HepG2 (cell line): Measurements from ENCODE around the gene SFXN5. TPM values are rescaled to one million over a fixed set of nuclear protein-coding genes. Genes with fewer than 3 reads are reported as not detected.

ENCODE experiments used
- AHR ChIP-seq: IDR thresholded peaks from 2 replicates; pipeline ENCODE4 v1.6.1; 2018; ENCODE audit warnings: missing genetic modification reagents, missing compliant biosample characterization
- ATRX ChIP-seq: sonication (generic); formaldehyde crosslinking; IDR thresholded peaks from 2 replicates; pipeline ENCODE4 v1.4.0; 2020; ENCODE audit warnings: missing genetic modification reagents, borderline replicate concordance
- DMAP1 ChIP-seq: IDR thresholded peaks from 2 replicates; pipeline ENCODE4 v1.6.1; 2016
- FOXP1 ChIP-seq, 2 experiments: fragments of 450-650 bp in 1 of 2; IDR thresholded peaks; 2 replicates each; pipeline ENCODE4 v1.6.1; 2017 to 2018; ENCODE audit warnings: antibody characterized with exemption in 1 of 2
- HOXA5 ChIP-seq: sonication (generic); formaldehyde crosslinking; IDR thresholded peaks from 2 replicates; pipeline ENCODE4 v1.4.0; 2020; ENCODE audit warnings: missing genetic modification reagents
- KAT8 ChIP-seq: IDR thresholded peaks from 2 replicates; pipeline ENCODE4 v1.6.1; 2016; ENCODE audit warnings: missing genetic modification reagents, missing compliant biosample characterization
- LCORL ChIP-seq, 2 experiments: fragments of 450-650 bp in 1 of 2; sonication (generic) in 1 of 2; formaldehyde crosslinking in 1 of 2; IDR thresholded peaks; 2 replicates each; pipeline versions ENCODE4 v1.5.0 to v1.6.1; 2017 to 2020; ENCODE audit warnings: antibody characterized with exemption in 1 of 2, missing genetic modification reagents in 1 of 2
- MED1 ChIP-seq: sonication (generic); formaldehyde crosslinking; IDR thresholded peaks from 2 replicates; pipeline ENCODE4 v1.4.0; 2020; ENCODE audit warnings: missing genetic modification reagents
- NFKB2 ChIP-seq: sonication (generic); formaldehyde crosslinking; IDR thresholded peaks from 2 replicates; pipeline ENCODE4 v1.4.0; 2020; ENCODE audit warnings: missing genetic modification reagents, borderline replicate concordance
- NR3C1 ChIP-seq: sonication (generic); formaldehyde crosslinking; IDR thresholded peaks from 2 replicates; pipeline ENCODE4 v1.4.0; 2020; ENCODE audit warnings: missing genetic modification reagents
- RFXANK ChIP-seq: IDR thresholded peaks from 2 replicates; pipeline ENCODE4 v1.6.1; 2016
- SPEN ChIP-seq: sonication (generic); formaldehyde crosslinking; IDR thresholded peaks from 2 replicates; pipeline ENCODE4 v1.5.1; 2020; ENCODE audit warnings: low read depth, mild to moderate bottlenecking, missing genetic modification reagents
- ZNF10 ChIP-seq: sonication (generic); formaldehyde crosslinking; IDR thresholded peaks from 2 replicates; pipeline ENCODE4 v1.4.0; 2020; ENCODE audit warnings: mild to moderate bottlenecking, low read depth, missing genetic modification reagents, borderline replicate concordance
- ZNF331 ChIP-seq: sonication (generic); formaldehyde crosslinking; IDR thresholded peaks from 2 replicates; pipeline ENCODE4 v1.4.0; 2020; ENCODE audit warnings: missing genetic modification reagents
- ZNF350 ChIP-seq: sonication (generic); formaldehyde crosslinking; IDR thresholded peaks from 2 replicates; pipeline ENCODE4 v1.4.0; 2020; ENCODE audit warnings: mild to moderate bottlenecking, low read depth, missing genetic modification reagents, borderline replicate concordance
- polyA plus RNA-seq, 8 experiments: library from polyadenylated mRNA; depleted of rRNA in 3 of 8; stranded (reverse) in 7 of 8; unstranded in 1 of 8; fragments of >200 nt; fragmentation: Illumina TruSeq in 4 of 8; extraction: Trizol in 4 of 8; gene quantifications; 2 replicates each; pipeline versions ENCODE4 v1.2.1 to v1.2.3, GENCODE V29; 2011 to 2016; ENCODE audit warnings: low read depth in 4 of 8, missing spikeins in 1 of 8, mixed read lengths in 1 of 8; ENCODE audit not compliant: insufficient read depth in 1 of 8
- total RNA-seq, 5 experiments: library from RNA; depleted of rRNA; stranded (reverse); fragments of >200 nt; fragmentation: Illumina TruSeq; extraction: Trizol; gene quantifications; 2 replicates each; pipeline ENCODE4 v1.2.3, GENCODE V29; 2016; ENCODE audit warnings: low read depth in 1 of 5
- TF ChIP-seq, protein P1 (sequence below): sonication (generic); formaldehyde crosslinking; IDR thresholded peaks from 2 replicates; pipeline ENCODE4 v1.4.0; 2020; ENCODE audit warnings: mild to moderate bottlenecking, low read depth, missing genetic modification reagents
- TF ChIP-seq, protein P2 (sequence below): IDR thresholded peaks from 2 replicates; pipeline ENCODE4 v1.6.1; 2012; ENCODE audit warnings: inconsistent platforms
- TF ChIP-seq, protein P3 (sequence below): sonication (generic); formaldehyde crosslinking; IDR thresholded peaks from 2 replicates; pipeline ENCODE4 v1.5.1; 2020; ENCODE audit warnings: mild to moderate bottlenecking, moderate library complexity, missing genetic modification reagents
- TF ChIP-seq, protein P4 (sequence below): sonication (generic); formaldehyde crosslinking; IDR thresholded peaks from 2 replicates; pipeline ENCODE4 v1.5.0; 2020; ENCODE audit warnings: missing genetic modification reagents
- TF ChIP-seq, protein P5 (sequence below): sonication (generic); formaldehyde crosslinking; IDR thresholded peaks from 2 replicates; pipeline ENCODE4 v1.4.0; 2020; ENCODE audit warnings: missing genetic modification reagents
- TF ChIP-seq, protein P6 (sequence below): sonication (generic); formaldehyde crosslinking; IDR thresholded peaks from 2 replicates; pipeline ENCODE4 v1.5.0; 2020; ENCODE audit warnings: missing genetic modification reagents, mild to moderate bottlenecking, borderline replicate concordance

SFXN5 gene
- total and polyA plus RNA-seq, 2 of the 13 experiments (the other 11 are each of a cell fraction or from before 2014, with no cell fraction given): 34.9 to 37.4 TPM

DNA sequence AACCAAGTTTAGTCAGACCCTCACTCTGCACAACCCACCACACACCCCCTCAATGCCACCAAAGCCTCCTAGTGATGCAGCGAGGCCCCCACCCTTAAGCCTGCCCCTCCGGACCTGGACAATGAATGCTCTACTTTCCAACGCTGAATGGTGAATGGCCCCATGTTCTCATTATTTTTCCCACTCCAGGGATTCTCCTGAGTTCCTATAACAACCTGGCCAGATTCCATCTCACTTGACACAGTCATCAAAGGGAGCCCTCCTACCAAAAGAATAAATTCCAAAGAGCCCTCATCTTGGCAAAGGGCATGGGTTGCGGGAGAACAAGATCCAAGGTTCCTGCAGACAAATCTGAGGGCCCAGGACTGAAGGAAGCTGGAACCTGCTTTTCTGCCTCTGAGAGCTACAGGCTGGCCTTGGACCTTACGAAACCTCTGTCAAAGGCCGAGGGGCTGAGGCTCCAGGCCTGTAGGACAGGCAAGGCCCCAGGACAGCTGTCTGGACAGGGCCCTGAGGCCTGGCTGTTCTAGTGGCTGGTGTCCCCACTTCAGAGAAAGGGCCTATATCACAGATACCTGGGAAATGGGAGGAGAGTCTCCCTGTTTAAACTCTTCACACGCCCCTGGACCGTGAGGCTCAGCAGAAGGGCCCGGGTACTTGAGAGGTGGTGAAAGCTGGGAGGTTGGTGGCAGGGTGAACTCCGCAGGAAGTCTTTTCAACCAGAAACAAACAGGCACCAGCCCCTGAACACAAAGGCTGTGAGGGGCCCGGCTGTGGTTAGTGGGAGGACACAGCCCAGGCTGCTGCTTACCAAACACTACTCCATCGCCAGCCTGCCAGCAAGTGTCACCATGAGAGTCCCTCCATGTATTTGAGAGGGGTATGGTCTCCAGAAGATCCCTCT lies 27.3 kb downstream of the SFXN5 start (continued):
- TF ChIP-seq, protein P1, sequence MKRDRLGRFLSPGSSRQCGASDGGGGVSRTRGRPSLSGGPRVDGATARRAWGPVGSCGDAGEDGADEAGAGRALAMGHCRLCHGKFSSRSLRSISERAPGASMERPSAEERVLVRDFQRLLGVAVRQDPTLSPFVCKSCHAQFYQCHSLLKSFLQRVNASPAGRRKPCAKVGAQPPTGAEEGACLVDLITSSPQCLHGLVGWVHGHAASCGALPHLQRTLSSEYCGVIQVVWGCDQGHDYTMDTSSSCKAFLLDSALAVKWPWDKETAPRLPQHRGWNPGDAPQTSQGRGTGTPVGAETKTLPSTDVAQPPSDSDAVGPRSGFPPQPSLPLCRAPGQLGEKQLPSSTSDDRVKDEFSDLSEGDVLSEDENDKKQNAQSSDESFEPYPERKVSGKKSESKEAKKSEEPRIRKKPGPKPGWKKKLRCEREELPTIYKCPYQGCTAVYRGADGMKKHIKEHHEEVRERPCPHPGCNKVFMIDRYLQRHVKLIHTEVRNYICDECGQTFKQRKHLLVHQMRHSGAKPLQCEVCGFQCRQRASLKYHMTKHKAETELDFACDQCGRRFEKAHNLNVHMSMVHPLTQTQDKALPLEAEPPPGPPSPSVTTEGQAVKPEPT (CRISPR knock-in tag): no peak
- TF ChIP-seq, protein P2, sequence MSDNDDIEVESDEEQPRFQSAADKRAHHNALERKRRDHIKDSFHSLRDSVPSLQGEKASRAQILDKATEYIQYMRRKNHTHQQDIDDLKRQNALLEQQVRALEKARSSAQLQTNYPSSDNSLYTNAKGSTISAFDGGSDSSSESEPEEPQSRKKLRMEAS: no peak
- TF ChIP-seq SPEN (CRISPR knock-in tag) (peak; percentile 72; the same call in 1 of the 2 replicates), FOXP1 (IDR thresholded peaks at IDR 0.05) (no peak), FOXP1 (CRISPR knock-in tag; IDR thresholded peaks at IDR 0.05) (no peak), MED1 (CRISPR knock-in tag) (peak; percentile 28; the same call in 1 of the 2 replicates), ZNF331 (peak; percentile 69; the same call in 1 of the 2 replicates), KAT8 (CRISPR knock-in tag) (no peak), ZNF350 (peak; percentile 57; the same call in 1 of the 2 replicates), RFXANK (CRISPR knock-in tag) (no peak), HOXA5 (CRISPR knock-in tag) (no peak), LCORL (IDR thresholded peaks at IDR 0.05) (no peak), LCORL (CRISPR knock-in tag; IDR thresholded peaks at IDR 0.05) (peak; percentile 57), ATRX (CRISPR knock-in tag) (no peak), ZNF10 (no peak), DMAP1 (peak; percentile 22; the same call in 1 of the 2 replicates), NFKB2 (CRISPR knock-in tag) (peak; percentile 60; the same call in 1 of the 2 replicates), AHR (CRISPR knock-in tag) (no peak), NR3C1 (CRISPR knock-in tag) (no peak)
- TF ChIP-seq, protein P3, sequence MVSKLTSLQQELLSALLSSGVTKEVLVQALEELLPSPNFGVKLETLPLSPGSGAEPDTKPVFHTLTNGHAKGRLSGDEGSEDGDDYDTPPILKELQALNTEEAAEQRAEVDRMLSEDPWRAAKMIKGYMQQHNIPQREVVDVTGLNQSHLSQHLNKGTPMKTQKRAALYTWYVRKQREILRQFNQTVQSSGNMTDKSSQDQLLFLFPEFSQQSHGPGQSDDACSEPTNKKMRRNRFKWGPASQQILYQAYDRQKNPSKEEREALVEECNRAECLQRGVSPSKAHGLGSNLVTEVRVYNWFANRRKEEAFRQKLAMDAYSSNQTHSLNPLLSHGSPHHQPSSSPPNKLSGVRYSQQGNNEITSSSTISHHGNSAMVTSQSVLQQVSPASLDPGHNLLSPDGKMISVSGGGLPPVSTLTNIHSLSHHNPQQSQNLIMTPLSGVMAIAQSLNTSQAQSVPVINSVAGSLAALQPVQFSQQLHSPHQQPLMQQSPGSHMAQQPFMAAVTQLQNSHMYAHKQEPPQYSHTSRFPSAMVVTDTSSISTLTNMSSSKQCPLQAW (CRISPR knock-in tag): 0 out of 2 replicates have a peak, but pooled peaks have one; percentile 11
- TF ChIP-seq, protein P4, sequence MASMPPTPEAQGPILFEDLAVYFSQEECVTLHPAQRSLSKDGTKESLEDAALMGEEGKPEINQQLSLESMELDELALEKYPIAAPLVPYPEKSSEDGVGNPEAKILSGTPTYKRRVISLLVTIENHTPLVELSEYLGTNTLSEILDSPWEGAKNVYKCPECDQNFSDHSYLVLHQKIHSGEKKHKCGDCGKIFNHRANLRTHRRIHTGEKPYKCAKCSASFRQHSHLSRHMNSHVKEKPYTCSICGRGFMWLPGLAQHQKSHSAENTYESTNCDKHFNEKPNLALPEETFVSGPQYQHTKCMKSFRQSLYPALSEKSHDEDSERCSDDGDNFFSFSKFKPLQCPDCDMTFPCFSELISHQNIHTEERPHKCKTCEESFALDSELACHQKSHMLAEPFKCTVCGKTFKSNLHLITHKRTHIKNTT (CRISPR knock-in tag): no peak
- TF ChIP-seq, protein P5, sequence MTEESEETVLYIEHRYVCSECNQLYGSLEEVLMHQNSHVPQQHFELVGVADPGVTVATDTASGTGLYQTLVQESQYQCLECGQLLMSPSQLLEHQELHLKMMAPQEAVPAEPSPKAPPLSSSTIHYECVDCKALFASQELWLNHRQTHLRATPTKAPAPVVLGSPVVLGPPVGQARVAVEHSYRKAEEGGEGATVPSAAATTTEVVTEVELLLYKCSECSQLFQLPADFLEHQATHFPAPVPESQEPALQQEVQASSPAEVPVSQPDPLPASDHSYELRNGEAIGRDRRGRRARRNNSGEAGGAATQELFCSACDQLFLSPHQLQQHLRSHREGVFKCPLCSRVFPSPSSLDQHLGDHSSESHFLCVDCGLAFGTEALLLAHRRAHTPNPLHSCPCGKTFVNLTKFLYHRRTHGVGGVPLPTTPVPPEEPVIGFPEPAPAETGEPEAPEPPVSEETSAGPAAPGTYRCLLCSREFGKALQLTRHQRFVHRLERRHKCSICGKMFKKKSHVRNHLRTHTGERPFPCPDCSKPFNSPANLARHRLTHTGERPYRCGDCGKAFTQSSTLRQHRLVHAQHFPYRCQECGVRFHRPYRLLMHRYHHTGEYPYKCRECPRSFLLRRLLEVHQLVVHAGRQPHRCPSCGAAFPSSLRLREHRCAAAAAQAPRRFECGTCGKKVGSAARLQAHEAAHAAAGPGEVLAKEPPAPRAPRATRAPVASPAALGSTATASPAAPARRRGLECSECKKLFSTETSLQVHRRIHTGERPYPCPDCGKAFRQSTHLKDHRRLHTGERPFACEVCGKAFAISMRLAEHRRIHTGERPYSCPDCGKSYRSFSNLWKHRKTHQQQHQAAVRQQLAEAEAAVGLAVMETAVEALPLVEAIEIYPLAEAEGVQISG (CRISPR knock-in tag): no peak
- TF ChIP-seq, protein P6, sequence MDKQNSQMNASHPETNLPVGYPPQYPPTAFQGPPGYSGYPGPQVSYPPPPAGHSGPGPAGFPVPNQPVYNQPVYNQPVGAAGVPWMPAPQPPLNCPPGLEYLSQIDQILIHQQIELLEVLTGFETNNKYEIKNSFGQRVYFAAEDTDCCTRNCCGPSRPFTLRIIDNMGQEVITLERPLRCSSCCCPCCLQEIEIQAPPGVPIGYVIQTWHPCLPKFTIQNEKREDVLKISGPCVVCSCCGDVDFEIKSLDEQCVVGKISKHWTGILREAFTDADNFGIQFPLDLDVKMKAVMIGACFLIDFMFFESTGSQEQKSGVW (CRISPR knock-in tag): no peak
